H54 (cell line): ENCODE measurements around the gene WASL.
"Not testable (repeated sequence)": the region's sequence is repeated elsewhere in the genome, so short reads cannot be mapped to it uniquely, and the experiment has no call there.

Experiments
- DNase-seq: peaks from one replicate; pipeline ENCODE4 v3.0.0; 2011; ENCODE audit warnings: low spot score, mixed read lengths; ENCODE audit not compliant: insufficient read length
- FAIRE-seq: peaks from 3 replicates; lab custom pipeline; 2011; peaks lifted over from hg19 to GRCh38; lab: Jason Lieb, UNC
- POLR2A ChIP-seq: IDR thresholded peaks from 2 replicates; pipeline ENCODE4 v1.6.1; 2011; ENCODE audit warnings: low read depth, mild to moderate bottlenecking, low read length

WASL gene

DNA sequence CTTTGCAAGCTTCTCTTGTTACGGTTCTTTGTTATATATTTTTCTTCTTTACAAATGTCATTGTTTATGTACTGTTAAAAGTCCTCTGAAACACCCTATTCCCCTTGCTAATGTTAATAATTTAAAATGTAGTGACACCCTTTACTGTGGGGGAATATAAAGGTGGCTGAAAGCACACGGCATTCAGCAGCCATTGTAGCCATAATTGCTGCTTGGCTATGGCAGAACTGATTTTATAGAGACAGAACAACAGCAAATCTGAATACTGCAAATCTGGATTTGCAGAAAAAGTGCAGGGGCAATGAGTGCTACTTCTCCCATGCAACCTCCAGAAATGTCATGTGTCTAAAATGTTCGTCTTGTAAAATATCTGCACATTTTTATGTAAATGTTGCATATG lies 3.7 kb upstream of the WASL start:
- DNase-seq (no peak), FAIRE-seq (no peak)
- TF ChIP-seq POLR2A: no peak

DNA sequence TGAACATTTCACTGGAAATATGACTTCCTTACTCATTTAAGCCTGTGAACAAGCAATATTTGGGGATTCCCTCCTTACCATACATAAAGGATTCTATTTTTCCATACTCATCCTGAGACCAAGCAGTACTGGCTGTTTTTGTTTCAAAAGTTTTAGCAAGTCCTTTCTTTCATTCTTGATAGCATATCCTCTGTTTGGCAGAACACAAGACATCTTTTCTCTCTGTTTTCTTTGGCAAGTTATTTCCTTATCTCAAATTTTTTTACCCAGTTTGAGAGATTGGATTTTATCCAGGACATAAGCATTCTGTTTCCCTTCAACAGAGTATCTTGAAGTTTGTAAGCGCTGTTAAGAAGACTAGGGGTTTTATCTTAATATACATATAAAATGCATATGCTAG lies 3.0 kb upstream of the WASL start:
- no peak for DNase-seq
- peak; percentile 11 for FAIRE-seq
- no peak for TF ChIP-seq POLR2A

DNA sequence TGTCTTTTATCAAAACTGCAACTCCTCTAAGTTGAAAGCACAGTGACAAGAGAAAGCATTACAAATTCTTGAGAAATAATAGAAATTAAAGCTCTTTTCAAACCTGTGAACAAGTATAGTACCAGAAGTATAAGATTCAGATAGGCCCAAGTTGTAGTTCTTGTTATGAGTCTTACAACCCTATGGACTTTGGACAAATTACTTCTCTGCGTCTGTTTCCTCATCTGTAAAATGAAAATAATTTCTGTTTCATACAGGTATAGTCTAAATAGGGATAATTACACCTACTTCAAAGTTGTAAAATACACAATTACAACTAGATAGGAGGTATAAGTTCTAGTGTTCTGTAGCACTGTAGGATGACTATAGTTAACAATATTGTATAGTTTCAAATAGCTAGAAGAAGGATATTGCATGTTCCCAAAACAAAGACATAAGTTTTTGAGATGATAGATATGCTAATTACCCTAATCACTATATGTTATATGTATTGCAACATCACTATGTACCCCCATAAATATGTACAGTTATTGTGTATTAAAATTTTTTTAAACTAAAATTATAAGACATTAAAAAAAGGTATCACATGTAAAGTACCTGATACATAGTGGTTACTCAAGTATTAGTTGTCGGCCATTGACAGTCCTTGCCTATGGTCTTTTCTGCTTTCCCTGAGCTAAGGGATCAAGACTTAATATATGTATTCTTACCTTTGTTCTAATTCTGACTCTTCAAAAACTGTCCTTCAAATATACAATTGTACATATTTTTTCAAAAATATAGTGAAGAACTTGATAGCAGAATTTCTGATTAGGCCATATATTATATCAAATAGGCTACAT lies 1.8 kb upstream of the WASL start:
- FAIRE-seq: peak; percentile 87
- no peak for TF ChIP-seq POLR2A
- DNase-seq: no peak

DNA sequence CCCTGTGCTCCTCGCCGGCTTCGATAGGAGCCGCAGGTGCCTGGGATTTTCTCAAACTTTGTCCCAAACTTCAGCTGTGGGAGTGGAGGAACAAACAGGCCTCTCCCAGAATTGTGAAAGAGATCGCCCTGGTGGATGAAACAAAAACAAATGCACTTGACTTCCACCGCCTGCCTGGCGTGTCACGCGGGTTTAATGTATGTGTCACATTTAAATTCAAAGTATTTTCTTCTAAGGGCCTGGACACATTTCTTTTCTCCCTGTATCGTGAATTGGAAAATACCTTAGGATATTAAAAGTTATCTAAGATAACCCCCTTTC lies 694 bp upstream of the WASL start:
- peak; percentile 58 for DNase-seq
- TF ChIP-seq POLR2A: no peak
- peak; percentile 48 for FAIRE-seq

DNA sequence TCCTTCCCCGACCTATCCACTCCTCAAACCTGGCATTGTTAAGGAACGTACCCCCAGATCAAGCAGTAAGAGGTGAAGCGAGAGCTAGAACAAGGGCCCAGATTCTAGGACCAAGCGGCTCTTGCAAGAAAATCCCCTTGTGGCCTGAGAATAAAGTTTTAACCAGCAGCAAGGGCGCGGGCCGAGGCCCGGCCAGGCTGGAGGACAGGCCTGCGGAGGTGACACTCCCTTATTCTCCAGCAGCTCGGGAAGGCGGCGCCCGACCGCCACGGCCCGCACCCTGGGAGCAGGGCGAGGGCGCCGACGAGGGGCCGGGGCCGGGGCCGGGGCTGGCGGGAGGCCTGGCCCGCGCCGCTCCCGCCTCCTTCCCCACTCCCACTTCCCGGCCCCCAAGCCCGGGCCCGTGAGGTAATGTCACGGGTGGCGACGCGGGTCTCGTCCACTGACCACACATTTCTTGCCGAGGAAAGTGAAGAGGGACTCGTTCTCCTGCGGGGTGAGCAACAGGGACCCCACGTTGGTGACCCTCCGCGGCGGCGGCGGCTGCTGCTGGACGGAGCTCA lies 551 bp downstream of the WASL start:
- TF ChIP-seq POLR2A: no peak
- no peak for FAIRE-seq
- peak; percentile 19 for DNase-seq

DNA sequence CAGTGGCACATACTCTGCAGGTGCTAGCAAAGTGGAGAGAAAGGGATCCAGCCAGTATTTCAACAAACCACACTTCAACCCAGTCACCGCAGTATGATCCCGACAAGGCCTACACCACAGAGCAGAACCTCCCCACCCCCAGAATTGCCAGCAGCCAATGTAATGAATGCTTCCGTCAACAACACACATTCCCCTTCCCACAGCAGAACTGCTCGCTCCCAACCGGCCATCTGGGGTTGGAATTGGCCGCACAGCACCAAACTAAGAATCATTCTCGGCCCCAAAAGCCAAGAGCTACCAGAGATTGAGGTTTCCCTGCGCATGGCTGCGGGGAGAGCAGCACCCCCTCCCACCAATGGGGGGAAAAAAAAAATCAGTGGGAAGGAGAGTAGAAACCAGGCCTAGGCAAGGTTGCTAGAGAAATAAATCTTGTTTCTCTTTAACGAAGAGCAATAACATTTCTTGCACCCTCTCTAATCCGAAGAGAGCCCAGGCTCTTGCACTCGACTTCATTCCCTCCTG lies 1.1 kb downstream of the WASL start:
- FAIRE-seq (peak; percentile 95), DNase-seq (peak; percentile 45)
- no peak; the same call in 1 of the 2 replicates for TF ChIP-seq POLR2A

DNA sequence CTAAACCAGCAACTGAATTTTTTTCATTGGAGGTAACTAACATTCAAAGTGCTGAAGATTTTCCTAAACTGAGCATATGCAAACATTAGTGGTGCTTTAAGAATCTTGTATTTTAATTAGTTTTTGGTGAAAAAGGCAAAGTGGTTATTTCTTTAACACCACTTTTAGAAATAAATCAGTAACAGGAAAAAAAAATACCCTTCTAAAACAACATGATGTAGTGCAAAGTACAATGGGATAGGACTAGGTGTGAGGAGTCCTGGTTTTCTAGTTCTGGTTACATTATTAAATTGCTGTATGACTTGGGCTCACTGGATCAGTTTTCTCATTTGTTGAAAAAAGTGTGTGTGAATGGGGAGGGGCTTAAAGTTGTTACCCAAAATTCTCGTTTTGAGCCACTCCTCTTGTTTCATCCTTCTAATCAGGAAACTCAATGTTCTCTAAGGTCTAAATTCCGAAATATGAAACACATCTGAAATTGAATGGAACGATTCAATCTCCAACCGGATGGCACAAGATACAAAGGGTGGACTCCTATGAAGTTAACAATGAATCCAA lies 1.8 kb downstream of the WASL start:
- DNase-seq: no peak
- FAIRE-seq: no peak
- TF ChIP-seq POLR2A: no peak

DNA sequence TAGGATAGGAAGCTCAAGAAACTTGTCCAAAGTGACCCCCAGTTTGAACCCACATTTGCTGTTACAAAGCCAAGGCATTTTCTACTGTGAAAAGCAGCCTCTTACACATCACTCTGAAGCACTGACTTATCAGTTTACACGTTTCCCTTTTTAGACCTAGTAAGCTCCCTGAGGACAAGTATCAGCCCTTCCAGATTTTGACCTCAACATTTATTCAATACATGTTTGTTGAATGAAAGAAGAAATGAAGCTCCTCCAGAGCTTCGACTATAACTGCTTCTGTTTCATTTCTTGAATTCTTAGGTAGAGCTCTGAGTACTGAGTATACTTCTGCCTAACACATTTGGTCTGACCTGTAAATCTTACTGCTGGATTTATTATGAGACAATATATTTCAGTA lies 2.7 kb downstream of the WASL start:
- TF ChIP-seq POLR2A: no peak
- DNase-seq (no peak), FAIRE-seq (no peak)

DNA sequence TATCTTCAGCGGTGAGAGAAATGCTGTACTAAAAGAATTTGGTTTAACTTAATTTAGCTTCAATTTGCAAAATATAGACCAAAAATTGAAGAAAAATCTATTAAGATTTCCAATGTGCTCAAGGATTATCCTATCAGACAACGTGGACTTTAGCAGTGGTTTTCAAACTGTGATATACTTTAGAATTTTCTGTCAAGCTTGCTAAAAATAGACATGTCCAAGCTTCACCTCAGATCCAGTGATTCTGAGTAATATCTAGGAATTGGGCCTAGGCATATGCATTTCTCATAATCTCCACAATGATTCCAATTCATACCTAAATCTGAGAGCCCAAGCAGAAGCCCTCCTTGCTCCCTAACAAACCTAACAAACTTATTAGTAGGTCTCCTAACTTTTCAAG lies 3.4 kb downstream of the WASL start:
- FAIRE-seq: peak; percentile 15
- no peak for DNase-seq
- TF ChIP-seq POLR2A: no peak

DNA sequence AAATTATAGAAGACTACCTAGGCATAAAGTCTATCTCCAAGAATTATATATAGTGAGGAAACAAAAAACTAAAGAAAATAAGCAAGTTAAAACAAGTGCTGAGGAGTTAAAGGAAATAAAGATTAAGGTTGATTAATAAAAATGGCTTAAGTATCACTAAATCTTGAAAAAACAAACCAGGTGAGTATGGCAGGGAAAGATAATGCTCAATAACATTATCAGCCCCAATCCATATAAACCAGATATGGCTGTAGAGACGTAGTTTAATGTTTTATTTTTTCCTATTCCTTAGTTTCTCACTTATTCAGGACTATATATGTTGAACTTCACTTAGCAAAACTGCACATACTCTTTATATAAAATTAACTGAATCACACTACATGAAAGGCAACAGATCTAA lies 4.4 kb downstream of the WASL start:
- TF ChIP-seq POLR2A: no peak
- DNase-seq: no peak
- no peak for FAIRE-seq

DNA sequence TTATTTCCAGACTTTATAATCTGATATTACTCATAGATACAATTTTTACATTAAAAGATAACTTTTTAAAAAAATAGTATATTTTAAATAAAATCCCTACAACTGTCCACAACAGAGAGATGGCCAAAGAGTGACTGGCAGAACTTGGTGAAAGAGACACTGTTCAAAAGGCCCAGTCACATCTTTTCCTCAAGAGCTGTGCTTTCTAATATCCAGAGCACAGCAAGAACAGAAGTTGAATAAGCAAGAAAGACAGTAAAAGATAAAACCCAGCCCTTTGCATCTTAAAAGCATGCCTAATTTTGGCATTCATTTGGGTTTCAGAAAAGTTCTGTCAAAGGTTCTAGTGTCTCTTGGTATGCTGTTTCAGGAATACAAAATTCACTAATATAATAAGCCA lies 6.9 kb downstream of the WASL start:
- no peak for TF ChIP-seq POLR2A
- FAIRE-seq (no peak), DNase-seq (no peak)

DNA sequence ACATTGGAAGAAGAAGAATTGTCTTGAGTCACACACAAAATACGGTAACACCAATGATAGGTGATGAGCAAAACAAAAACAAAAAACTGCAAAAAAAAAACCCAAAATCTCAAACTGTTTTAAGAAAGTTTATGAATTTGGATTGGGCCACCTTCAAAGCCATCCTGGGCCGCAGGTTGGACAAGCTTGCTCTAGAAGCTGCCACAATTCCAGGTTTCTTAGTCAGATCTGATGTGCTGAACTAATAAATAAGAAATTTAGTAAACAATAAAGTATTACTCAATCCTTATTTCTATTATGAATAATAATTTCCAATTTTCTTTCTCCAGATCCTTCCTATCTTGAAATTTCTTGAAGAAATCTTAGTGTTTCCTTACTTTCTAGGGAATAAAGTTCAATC lies 10.0 kb downstream of the WASL start:
- no peak for TF ChIP-seq POLR2A
- DNase-seq: no peak
- no peak for FAIRE-seq

DNA sequence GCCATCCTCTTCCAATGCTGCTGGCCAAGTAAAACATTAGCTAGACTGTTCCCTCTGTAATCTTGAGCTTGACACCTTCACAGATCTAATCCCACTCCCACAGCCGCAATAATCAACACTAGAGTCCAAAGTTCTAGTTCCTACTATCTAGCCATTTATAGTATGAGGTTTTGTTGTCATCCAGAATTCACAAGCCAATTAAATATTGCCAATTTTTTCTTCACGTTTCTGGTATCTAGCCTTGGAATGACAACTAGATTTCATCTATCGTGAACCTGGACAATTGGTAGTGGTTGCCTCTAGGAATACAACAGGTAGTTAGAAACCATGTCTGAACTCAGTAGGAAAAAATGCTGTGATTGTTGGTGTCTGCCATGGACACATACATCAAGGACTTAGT lies 10.4 kb downstream of the WASL start:
- no peak for TF ChIP-seq POLR2A
- FAIRE-seq: peak; percentile 6
- DNase-seq: no peak

DNA sequence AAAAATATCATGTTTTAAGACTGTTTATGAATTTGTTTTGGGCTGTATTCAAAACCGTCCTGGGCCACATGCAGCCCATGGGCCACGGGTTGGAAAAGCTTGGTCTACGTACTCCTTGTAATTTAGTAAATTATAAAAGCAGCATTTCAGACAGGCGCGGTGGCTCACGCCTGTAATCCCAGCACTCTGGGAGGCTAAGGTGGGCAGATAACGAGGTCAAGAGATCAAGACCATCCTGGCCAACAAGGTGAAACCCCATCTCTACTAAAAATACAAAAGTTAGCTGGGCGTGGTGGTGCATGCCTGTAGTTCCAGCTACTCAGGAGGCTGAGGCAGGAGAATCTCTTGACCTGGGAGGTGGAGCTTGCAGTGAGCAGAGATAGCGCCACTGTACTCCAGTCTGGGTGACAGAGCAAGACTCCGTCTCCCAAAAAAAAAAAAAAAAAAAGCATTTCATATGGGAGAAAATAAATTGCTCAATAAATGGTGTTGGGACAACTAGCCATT lies 11.6 kb downstream of the WASL start:
- DNase-seq, FAIRE-seq: not testable (repeated sequence)
